Keratinocyte (primary cell): ENCODE results near the gene NID2. TPM values are rescaled to one million over a fixed set of nuclear protein-coding genes. Genes with fewer than 3 reads are reported as not detected.

ENCODE experiments used
- DNase-seq: peaks from one replicate; pipeline ENCODE4 v3.0.0-alpha.2; 2011; ENCODE audit warnings: low read depth, missing footprints, low spot score
- FAIRE-seq: peaks from 2 replicates; lab custom pipeline; 2011; peaks lifted over from hg19 to GRCh38; lab: Jason Lieb, UNC
- H2AFZ ChIP-seq: 2 replicates; pipeline ENCODE4 v1.6.0; 2012; ENCODE audit warnings: low read length, control low read depth, inconsistent platforms; ENCODE audit not compliant: control insufficient read depth
- H3K27ac ChIP-seq: 2 replicates; pipeline ENCODE4 v1.5.1; 2011; ENCODE audit warnings: low read length; ENCODE audit not compliant: control insufficient read depth, insufficient read depth
- H3K27me3 ChIP-seq: 3 replicates; pipeline ENCODE4 v1.6.0; 2011; ENCODE audit warnings: low read length; ENCODE audit not compliant: control insufficient read depth, insufficient read depth; ENCODE audit errors: extremely low read depth
- H3K36me3 ChIP-seq, 2 experiments: 2 replicates in 1 of 2; 3 replicates in 1 of 2; pipeline ENCODE4 v1.5.1; 2011; ENCODE audit warnings: low read length in 2 of 2, mild to moderate bottlenecking in 1 of 2; ENCODE audit not compliant: control insufficient read depth in 2 of 2, insufficient read depth in 2 of 2; ENCODE audit errors: extremely low read depth in 1 of 2
- H3K4me1 ChIP-seq: 3 replicates; pipeline ENCODE4 v1.5.1; 2011; ENCODE audit warnings: low read length; ENCODE audit not compliant: control insufficient read depth, insufficient read depth; ENCODE audit errors: extremely low read depth
- H3K4me2 ChIP-seq: 3 replicates; pipeline ENCODE4 v1.6.0; 2011; ENCODE audit warnings: low read depth, low read length; ENCODE audit not compliant: control insufficient read depth, insufficient read depth; ENCODE audit errors: extremely low read depth
- H3K4me3 ChIP-seq, 3 experiments: fragments of 200-600 bp in 1 of 3; sonication (generic) in 1 of 3; 2 replicates in 2 of 3; 3 replicates in 1 of 3; pipeline ENCODE4 v1.5.1; 2011 to 2016; ENCODE audit warnings: low read length in 3 of 3, mild to moderate bottlenecking in 3 of 3, control low read depth in 2 of 3, inconsistent platforms in 1 of 3, low read depth in 1 of 3, mixed read lengths in 1 of 3, mixed run types in 1 of 3, moderate library complexity in 1 of 3; ENCODE audit not compliant: control insufficient read depth in 2 of 3, insufficient read depth in 2 of 3; ENCODE audit errors: extremely low read depth in 1 of 3
- H3K79me2 ChIP-seq: 2 replicates; pipeline ENCODE4 v1.6.0; 2012; ENCODE audit warnings: low read length; ENCODE audit not compliant: control insufficient read depth, insufficient read depth
- H3K9ac ChIP-seq: 3 replicates; pipeline ENCODE4 v1.6.0; 2011; ENCODE audit warnings: low read length; ENCODE audit not compliant: control insufficient read depth, insufficient read depth; ENCODE audit errors: extremely low read depth
- H3K9me1 ChIP-seq: 3 replicates; pipeline ENCODE4 v1.6.0; 2011; ENCODE audit warnings: low read length; ENCODE audit not compliant: control insufficient read depth, insufficient read depth; ENCODE audit errors: extremely low read depth
- H3K9me3 ChIP-seq: 2 replicates; pipeline ENCODE4 v1.5.1; 2012; ENCODE audit warnings: low read depth, low read length; ENCODE audit not compliant: control insufficient read depth
- H4K20me1 ChIP-seq: 3 replicates; pipeline ENCODE4 v1.6.0; 2011; ENCODE audit warnings: low read length; ENCODE audit not compliant: control insufficient read depth, insufficient read depth; ENCODE audit errors: extremely low read depth
- EZH2 ChIP-seq: IDR thresholded peaks from one replicate; pipeline ENCODE4 v1.6.1; 2012; ENCODE audit warnings: inconsistent platforms, mild to moderate bottlenecking, low read length, moderate library complexity
- dilution Hi-C: fragments of 300-500 bp; cut with MboI; formaldehyde crosslinking; loops from one replicate; pipeline ENCODE4 v1.7.0; 2020; ENCODE audit warnings: low sequenced_read_pairs; ENCODE audit not compliant: extremely low pct_ligation_motif_present
- polyA plus RNA-seq, 5 experiments: library from polyadenylated mRNA; depleted of rRNA in 3 of 5; stranded (reverse) in 3 of 5; stranded (forward) in 1 of 5; unstranded in 1 of 5; fragments of >200 nt; gene quantifications; 1 replicate in 1 of 5; 2 replicates in 3 of 5; 3 replicates in 1 of 5; pipeline versions ENCODE4 v1.2.1 to v1.2.3, GENCODE V29; 2011 to 2012; ENCODE audit warnings: missing spikeins in 2 of 5, low read depth in 1 of 5, low replicate concordance in 1 of 5
- TF ChIP-seq, protein P1 (sequence below), 3 experiments: IDR thresholded peaks in 1 of 3; conservative IDR thresholded peaks in 1 of 3; optimal IDR thresholded peaks in 1 of 3; 2 replicates in 2 of 3; 3 replicates in 1 of 3; pipeline versions ENCODE3 to v1.5.1; 2011; ENCODE audit warnings: low read length in 3 of 3, mild to moderate bottlenecking in 3 of 3, moderate library complexity in 2 of 3, control low read depth in 1 of 3, inconsistent platforms in 1 of 3; ENCODE audit not compliant: insufficient read depth in 2 of 3; ENCODE audit errors: extremely low read depth in 1 of 3

Gene NID2
- polyA plus RNA-seq, 1 donor (not counting 4 experiments of a cell fraction or from before 2014, with no cell fraction given), result 1.7 TPM

DNA sequence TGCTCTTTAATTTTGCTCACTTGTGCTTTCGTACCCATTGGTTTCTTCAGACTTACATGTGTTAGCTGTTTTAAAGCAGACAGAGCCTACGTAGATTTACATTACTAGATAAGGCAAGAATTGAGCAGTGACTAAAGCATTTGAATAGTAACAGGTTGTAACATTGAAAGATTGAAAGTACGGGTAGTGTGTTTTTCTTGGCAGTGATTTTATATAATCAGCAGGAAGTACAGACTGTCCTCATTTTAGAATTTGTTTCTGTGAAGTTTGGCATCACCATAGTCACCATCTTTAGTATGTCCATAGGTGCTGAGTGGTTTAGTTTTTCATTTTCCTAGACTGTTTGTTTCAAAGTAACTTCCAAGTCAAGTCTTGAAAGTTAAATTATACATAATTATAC lies 65.5 kb downstream of the NID2 start:
- no peak overlapping the region for H3K9ac ChIP-seq
- dilution Hi-C loops, result no loop called here
- no peaks in the 10 kb centered on the region for H3K27me3 ChIP-seq
- H3K9me3 ChIP-seq, result no peaks in the 10 kb centered on the region
- H3K4me2 ChIP-seq, result no peak overlapping the region
- H3K9me1 ChIP-seq, result no peaks in the 10 kb centered on the region
- DNase-seq (no peak), FAIRE-seq (no peak)
- no peak overlapping the region for H2AFZ ChIP-seq
- H4K20me1 ChIP-seq, result no peaks in the 10 kb centered on the region
- H3K4me3 ChIP-seq, result no peak overlapping the region
- no peaks in the 10 kb centered on the region for H3K79me2 ChIP-seq
- H3K27ac ChIP-seq, result no peak overlapping the region
- H3K36me3 ChIP-seq, result peaks cover 19 to 29% of the 10 kb centered on the region in 2 experiments
- TF ChIP-seq, protein P1, sequence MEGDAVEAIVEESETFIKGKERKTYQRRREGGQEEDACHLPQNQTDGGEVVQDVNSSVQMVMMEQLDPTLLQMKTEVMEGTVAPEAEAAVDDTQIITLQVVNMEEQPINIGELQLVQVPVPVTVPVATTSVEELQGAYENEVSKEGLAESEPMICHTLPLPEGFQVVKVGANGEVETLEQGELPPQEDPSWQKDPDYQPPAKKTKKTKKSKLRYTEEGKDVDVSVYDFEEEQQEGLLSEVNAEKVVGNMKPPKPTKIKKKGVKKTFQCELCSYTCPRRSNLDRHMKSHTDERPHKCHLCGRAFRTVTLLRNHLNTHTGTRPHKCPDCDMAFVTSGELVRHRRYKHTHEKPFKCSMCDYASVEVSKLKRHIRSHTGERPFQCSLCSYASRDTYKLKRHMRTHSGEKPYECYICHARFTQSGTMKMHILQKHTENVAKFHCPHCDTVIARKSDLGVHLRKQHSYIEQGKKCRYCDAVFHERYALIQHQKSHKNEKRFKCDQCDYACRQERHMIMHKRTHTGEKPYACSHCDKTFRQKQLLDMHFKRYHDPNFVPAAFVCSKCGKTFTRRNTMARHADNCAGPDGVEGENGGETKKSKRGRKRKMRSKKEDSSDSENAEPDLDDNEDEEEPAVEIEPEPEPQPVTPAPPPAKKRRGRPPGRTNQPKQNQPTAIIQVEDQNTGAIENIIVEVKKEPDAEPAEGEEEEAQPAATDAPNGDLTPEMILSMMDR (optimal IDR thresholded peaks at IDR 0.05 in 1 of 3, IDR thresholded peaks at IDR 0.05 in 1 of 3, conservative IDR thresholded peaks at IDR 0.05 in 1 of 3; ENCODE audit: extremely low read depth in 1 of 3, insufficient read depth in 2 of 3, low read length in 3 of 3), result no peak
- TF ChIP-seq EZH2, result no peak
- no peaks in the 10 kb centered on the region for H3K4me1 ChIP-seq

DNA sequence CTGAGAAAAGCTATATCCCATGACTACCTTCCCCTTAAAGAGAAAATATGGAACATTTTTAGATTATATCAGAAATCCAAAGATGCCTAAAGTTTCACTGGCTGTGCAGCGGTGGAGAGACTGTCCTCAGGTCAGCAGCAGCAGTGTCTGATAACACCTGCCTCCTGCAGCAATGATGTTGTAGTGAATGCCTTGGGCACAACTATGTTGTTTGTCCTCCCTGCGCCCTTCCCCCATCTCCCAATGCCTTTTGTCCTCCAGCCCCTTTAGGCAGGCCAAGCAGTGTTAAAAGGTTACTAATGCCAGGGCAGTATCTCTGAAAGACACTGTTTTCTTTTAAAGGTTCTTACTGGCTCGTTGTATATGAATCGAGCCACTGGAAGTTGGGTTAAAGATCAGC lies 66.3 kb downstream of the NID2 start:
- Histone ChIP-seq H3K4me2 (no peak overlapping the region), H3K4me3 (no peak overlapping the region), H3K4me1 (no peaks in the 10 kb centered on the region), H3K79me2 (no peaks in the 10 kb centered on the region), H4K20me1 (no peaks in the 10 kb centered on the region), H3K27me3 (no peaks in the 10 kb centered on the region), H3K9ac (no peak overlapping the region), H2AFZ (no peak overlapping the region), H3K36me3 (peaks cover 15 to 21% of the 10 kb centered on the region in 2 experiments), H3K9me1 (no peaks in the 10 kb centered on the region), H3K9me3 (no peaks in the 10 kb centered on the region), H3K27ac (no peak overlapping the region)
- DNase-seq (no peak), FAIRE-seq (no peak)
- no peak for TF ChIP-seq EZH2
- TF ChIP-seq, protein P1 (optimal IDR thresholded peaks at IDR 0.05 in 1 of 3, IDR thresholded peaks at IDR 0.05 in 1 of 3, conservative IDR thresholded peaks at IDR 0.05 in 1 of 3; ENCODE audit: extremely low read depth in 1 of 3, insufficient read depth in 2 of 3, low read length in 3 of 3), result no peak
- dilution Hi-C loops, result no loop called here
